Kidney glomerular epithelial cell (primary cell): ENCODE data around the gene CHKA.
"Not testable (repeated sequence)": the region's sequence is repeated elsewhere in the genome, so short reads cannot be mapped to it uniquely, and the experiment has no call there.

Experiments used
- DNase-seq: peaks from one replicate; lab custom pipeline; 2025; lab: John Stamatoyannopoulos, UW

CHKA gene

DNA sequence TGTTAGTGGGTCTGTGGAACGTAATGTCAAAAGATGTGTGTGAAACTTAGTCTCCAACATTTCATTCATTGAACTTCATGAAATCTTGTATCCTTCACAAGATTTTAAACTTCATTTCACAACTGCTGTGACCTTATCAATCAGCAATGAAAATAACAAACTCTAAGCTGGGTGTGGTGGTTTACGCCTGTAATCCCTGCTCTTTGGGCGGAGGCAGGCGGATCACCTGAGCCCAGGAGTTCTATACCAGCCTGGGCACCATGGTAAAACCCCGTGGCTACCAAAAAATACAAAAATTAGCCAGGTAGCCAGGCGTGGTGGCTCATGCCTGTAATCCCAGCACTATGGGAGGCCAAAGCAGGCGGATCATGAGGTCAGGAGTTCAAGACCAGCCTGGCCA, 5.1 kb downstream of the CHKA start:
- DNase-seq = no peak

DNA sequence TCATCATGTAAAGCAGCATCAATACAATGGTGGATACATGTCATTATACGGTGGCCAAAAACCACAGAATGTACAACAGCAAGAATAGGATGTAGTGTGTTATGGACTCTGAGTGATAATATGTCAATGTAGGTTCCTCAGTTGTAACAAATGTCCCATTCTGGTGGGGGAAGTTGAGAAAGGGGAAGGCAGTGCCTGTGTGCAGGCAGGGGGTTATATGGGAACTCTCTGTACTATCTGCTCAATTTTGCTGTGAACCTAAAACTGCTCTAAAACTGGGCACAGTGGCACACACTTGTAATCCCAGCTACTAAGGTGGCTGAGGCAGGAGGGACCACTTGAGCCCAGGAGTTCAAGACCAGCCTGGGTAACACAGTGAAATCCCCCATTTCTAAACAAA, 5.9 kb downstream of the CHKA start:
- no peak for DNase-seq

DNA sequence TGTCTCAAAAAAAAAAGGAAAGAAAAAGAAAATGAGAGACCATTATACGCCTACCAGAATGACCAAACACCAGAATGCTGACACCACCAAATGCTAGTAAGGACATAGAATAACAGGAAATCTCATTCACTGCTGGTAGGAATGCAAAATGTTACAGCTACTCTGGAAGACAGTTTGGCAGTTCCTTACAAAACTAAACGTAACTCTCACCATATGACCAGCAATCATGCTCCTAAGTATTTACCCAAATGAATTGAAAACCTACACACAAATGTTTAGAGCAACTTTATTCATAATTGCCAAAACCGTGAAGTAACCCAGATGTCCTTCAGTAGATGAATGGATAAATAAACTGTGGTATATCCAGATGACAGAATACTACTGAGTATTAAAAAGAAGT, 7.2 kb downstream of the CHKA start:
- no peak for DNase-seq

DNA sequence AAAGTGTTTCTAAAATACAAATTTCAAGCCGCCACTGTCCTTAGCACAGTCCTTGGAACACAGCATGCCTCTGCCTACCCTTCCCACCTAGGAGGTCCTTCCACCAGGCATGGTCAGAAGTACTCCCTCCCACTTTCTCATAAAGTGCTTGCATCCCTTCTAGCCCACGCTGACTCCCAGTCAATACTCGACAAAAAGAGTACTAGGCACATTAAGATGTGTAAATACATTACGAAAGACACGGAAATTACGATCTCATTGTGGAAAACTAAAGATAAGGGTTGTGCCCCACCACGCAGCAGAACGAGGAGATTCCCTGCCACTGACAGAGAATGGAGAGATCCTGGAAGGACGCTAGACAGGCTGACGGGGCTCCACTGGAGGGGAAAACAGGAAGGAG, 13.5 kb downstream of the CHKA start:
- DNase-seq = no peak

DNA sequence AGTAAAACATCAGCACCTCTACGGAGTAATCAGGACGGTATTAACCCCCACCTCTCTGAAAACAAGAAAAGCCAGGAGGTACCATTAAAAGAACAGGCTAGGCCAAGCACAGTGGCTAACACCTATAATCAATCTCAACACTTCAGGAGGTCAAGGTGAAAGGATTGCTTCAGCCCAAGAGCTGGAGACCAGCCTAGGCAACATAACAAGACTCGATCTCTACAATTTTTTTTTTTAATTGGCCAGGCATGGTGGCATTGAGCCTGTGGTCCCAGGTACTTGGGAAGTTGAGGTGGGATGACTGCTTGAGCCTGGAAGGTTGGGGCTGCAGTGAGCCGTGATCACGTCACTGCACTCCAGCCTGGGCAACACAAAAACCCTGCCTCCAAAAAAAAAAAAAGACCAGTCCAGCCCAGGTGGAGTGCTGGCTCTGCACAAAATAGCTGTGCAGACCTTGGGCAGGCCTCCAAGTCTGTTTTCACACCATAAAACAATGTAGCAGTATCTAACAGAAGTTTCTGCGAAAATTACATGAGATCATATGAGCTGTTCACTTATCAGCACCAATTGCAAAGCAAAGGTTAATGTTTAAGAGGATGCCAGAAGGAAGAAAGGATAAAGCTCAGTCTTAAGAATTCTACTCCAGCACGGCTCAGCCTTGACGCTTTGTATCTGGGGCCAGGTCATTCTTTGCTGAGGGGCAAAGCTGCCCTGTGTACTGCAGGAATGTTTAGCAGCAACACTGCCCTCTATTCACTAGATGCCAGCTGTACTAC, 14.8 kb downstream of the CHKA start:
- peak; percentile 62 for DNase-seq

DNA sequence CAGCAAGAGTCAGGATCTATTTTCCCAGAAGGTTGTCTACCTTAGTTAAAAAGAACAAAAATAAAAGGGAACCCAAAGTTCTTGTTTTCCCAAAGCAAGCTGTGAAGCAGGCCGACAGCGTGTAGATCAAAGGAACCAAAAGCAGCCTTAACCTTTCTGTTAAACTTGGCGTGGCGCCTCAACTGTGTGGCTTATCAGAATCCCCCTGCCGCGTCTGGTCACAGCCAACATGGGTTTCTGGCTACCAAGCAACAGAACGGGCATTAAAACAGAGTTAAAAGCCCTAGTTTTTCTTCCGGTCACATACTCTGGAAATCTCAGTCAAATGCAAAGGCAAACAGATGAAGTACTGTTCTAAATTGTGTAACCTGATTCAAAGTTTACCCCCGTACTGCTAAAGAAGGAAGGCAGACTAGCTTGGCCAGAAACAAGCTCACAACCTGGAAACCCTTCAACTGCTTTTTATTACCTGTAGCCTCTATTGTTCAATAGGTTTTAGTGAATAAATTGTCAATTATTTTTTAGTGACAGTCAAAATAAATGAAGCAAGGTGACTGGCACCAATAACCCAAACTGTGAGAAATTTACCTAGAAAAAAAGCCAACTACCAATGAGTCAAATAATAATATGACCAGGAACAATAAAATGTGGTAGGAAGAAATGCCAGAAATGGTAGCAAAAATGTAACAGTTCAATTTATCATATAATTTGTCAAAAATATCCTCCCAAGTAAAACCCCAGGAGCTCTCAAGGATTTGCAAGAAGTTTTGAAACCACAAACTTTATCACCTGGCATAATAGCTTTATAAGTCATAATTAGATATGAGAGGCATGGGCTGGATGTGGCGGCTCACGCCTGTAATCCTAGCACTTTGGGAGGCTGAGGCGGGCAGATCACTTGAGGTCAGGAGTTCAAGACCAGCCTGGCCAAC, 21.4 kb downstream of the CHKA start:
- no peak for DNase-seq

DNA sequence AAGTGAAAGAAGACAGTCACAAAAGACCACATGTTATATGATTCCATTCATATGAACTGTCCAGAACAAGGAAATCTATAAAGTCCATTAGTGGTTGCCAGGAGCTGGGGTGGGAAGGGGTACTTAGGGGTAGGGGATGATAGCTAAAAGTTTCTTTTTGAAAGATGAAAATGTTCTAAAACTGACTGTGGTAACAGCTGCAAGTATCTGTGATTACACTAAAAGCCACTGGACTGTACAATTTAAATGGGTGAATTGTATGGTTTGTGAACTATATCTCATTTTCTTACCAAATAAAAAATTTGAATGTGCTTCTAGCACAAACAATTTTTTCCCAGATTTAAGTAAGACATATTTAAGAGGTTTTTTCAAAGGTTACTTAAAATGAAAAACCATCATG, 22.1 kb downstream of the CHKA start:
- DNase-seq = no peak

DNA sequence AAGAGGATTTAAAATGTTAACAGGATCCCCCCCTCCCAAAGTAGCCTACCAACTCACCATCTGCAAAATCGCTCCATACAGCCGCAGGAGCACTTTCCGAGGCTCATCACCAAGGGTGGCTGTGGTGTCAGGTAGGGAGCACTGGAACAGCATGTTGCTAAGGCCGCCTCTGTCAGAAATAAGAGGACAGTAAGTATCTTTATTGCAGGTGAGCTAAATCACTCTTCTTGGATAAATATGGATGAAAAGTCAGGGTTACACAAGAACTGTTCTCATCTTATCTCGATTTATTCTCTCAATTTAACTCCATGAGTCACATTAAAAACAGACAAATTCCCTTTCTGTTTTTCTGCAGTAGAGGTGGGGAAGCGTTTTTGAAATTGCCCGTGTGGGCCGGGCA, 24.2 kb downstream of the CHKA start:
- no peak for DNase-seq

DNA sequence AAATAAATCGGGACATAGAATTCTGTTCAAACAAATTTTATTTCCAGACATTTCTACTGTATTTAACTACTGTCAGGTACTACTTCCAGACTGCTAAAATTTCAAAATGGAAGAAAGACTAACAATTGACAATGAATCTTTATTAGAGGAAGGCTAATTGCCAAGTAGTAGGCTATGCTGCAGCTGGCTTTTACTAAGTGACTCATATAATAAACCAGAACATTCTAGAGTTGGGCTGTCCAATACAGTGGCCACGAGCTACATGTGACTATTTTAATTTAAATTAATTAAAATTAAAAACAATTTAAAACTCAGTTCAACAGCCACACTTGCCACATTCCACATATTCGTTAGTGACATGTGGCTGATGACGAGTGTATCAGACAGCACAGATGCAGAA, 27.6 kb downstream of the CHKA start:
- DNase-seq = no peak

DNA sequence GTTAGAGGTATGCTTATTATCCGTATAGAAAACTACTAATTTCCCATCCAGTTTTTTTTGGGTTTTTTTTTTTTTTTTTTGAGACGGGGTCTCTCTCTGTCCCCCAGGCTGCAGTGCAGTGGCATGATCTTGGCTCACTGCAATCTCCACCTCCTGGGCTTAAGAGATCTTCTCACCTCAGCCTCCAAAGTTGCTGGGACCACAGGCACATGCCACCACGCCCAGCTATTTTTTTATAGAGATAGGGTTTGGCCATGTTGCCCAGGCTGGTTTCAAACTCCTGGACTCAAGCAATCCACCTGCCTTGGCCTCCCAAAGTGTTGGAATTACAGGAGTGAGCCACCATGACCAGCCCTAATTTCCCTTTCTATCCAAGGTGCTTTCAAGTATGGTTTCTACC, 28.2 kb downstream of the CHKA start:
- not testable (repeated sequence) for DNase-seq

DNA sequence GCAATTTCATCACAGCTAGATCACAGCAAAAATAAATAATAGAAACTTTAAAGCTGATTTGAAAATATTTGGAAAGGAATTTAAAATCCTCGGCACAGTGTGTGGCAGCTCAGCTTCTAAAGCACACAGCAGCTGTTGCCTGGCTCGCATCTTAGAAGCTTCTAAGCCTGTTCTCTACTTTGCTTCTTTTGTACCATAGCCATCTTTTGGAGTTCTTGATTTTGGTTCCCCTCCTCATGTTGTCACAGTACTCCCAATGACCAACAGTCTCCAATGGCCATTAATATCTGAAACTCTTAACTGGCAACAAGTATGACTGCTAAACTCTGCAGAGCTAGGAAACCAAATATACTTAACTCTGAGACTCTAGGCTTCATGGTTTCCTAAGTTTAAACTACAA, 28.8 kb downstream of the CHKA start:
- DNase-seq = no peak

DNA sequence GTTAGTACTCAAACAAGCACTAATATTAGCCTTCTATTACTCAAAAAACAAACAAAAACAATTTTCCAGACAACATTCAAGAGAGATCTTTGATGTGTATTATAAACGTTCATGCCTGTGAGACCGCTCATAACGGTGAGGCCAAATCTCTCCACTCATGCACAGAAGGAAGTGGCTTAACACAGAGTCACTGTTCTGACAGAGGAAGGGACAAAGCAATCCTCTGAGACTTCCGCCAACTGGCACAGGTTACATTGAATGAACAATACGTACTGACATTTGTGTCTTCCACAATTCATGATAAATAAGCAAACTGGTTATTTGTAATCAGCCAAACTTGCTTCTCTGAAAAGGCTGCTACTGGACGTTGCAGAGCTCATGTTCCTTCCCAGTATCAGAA, 30.5 kb downstream of the CHKA start:
- DNase-seq = no peak

DNA sequence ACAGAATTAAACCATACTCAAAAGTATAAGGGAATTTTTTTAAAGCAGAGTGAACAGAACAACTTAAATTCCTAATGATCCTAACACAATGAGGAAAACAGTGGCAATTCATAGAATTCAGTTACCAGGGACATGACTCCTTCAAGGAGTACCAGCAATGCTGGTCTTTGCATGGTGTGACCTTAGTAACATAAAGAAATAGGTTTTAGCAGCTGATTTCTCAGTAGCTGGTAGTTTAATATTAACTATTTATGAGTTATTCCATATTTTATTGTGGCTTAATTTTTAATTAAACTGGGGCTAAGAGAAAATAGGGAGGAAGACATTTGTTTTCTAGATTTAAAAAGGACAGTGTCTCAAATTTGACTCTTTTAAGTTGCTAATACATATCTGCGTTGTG, 30.9 kb downstream of the CHKA start:
- no peak for DNase-seq

DNA sequence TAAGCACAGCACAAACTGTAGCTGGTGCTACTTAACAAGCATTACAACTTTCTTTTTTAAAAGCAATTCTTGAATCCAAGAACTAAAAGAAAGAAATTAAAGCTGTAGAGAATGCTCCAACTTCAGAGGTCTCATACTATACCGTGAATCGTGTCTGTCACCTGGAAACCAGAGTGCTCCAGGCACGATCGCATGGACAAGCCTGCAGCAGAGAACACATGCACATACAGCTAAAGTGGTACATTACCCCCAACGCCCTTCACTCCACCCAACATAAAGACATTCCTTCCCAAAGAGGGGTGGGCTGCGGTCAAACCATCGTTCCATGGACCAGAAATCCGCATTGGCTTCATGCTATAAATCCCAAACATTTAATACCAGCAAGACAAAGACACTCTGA, 31.5 kb downstream of the CHKA start:
- DNase-seq = no peak

DNA sequence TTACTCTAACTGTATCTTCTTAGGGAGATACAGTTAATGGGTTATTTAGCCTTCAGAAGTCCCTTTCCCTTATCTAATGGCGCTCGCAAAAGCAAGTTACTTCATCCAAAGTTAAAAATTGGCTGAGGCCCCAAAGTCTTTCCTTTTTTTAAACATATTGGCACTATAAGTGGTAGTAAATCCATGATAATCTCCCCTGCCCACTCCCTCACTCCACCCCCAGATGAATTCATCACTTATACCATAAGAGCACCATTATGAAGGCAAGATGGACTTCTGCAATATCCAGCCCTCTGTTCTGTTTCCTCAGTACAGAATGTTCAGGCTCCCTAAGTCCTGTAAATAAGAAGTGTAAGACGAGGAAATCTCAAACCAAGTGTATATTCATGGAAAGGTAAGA, 37.7 kb downstream of the CHKA start:
- DNase-seq = no peak

DNA sequence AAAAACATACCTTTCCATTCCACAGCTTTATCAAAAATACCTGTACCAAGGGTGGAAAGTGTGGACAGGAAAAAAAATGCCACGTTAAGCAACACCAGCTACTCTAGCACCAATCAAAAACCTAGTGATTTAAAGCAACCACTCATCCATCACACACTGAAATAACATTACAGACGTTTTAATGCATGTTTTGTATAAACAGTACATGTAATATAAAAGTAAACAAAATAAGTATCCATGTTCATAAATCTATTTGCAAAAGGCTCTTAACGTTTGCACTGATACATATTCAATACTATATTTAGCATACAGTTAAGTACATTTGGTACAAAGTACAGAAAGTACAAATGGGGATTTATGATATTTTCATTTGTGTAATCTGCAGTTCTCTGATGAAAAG, 38.7 kb downstream of the CHKA start:
- no peak for DNase-seq

DNA sequence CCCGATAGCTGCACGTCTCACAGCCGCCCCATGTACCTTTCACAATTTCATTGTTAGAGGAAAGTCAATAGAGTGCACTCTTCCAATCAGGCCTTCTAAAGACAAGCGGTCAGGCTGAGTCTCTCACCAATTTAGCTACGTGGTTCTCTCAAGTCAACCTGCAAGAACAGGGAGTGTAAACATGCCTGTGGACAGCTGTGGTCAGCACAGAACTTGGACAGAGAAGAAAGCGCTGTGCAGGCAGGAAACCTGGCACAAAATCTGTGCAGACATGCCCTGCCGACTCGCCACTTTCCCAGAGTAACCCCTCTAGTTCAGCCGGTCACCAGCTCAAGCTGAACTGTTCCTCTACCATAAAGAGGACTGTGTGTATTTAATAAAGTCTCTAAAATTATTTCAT, 39.5 kb downstream of the CHKA start:
- DNase-seq = no peak

DNA sequence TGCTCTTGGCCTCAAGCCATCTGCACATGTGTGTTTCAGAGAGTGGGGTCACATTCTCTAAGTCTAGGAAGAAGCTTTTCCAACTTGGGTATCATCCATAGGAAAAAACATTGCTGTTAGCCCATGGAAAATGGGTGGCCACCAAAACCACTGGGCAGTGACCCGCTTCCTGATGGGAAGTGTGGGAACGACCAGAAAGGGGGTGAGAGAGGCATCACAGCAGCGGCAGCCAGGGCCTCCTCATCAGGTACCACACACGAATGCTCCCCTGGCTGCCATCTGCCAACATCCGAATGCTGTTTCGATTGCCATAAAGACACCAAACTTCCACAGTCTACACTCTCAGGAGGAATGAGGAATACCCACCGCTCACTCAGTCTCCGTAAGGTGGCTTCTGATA, 40.3 kb downstream of the CHKA start:
- DNase-seq = no peak

DNA sequence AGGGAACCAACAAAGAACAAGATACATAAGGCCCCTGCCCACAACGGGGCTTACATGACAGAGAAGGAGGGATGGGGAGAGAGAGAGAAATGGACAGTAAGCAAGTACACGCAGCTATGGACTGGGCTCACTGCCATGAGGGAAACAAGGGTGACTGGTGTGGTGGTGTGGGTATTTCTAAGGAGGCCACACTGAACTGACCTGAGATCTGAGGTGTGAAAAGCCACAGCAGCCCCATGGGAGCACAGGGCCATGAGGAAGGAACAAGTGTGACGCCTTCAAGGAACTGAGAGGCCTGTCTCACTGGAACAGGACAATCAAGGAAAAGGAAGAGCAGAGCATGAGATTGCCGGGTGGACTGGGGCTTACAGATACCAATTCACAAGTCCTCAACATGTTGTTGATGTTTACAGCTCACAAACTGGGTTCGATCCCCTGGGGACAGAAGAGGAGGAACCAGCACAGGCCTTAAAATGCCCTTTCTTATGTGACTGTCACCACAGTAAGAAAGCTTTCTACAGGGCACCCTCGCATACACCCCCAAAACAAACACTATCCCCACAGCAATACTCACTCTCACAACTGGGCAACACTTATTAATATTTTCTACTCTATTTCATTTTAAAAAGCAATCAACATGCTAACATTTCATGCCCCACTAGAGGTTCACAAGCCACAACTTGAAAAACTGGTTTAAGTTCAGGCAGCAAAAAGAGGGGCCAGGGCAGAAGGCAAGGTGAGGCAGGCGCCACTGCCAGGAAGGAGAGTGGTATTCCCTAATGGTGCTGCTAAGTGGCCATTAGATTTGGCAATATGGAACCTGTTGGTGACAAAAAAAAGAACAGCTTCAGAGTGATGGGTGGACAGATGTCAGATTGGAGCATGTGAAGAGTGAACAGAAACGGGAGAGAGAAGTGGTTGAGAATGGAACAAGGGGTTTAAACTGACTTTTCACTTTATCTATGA, 43.3 kb downstream of the CHKA start:
- no peak for DNase-seq

DNA sequence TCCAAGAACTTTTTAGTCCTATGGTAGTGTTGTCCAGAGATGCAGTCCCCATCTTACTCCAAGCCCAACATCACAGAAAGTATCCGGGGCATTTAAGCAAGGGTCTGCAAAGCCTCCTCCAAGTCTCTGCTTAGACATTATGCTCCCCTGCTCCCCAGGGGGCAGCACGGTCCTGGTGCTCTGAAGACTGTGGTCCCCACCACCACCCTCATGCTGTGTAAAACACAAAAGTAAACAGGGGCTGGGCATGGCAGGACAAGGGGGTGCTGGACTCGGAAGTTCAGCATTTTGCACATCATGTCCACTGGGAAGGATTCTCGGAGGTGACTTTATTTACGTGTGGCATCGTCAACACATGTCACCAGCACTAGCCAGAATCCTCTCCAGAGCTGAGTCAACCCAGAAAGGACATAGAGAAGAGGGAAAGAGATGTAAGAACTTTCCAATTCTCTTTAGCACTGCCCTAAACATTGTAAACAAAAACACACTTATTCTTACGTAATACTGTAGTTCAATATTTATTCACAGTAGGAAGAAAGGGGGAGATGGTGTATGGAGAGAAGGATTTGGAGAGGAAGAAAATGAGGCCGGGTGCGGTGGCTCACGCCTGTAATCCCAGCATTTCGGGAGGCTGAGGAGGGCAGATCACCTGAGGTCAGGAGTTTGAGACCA, 44.7 kb downstream of the CHKA start:
- no peak for DNase-seq

DNA sequence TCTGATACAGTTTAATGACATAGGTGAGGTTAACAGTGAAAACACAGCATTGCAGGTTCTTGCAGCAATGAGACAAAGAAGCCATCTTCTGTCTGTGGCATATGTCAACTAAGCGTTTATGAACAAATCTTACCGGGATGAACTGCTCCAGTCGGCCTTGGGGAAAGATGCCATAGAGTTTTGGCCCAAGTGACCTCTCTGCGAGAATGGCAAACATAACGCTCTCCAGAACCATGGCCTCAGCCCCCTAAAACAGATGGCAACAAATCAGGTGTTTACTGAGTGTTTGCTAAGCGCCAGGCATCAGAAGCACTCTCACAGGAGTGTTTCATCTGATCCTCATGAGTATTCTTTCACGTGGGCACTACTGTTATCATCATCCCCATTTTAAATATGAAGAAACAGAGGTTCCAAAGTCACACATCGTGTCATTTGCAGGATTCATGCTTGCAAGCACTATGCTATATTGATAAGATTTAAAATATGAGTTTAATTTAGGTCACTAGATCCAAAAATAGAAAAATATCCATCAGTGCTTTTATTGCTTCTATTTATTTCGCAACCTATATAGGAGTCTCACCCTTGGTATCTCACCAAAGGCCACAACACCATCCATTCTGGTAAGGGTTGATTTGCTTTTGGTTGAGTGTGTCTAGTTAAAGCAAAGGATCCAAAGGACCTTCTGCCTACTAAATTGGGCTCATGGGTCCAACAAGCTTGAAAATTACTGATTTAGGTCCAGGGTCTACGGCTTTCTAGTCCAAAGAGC, 46.4 kb downstream of the CHKA start:
- no peak for DNase-seq
